Pancreas (tissue), 10 donors: ENCODE data around the gene PVRIG. TPM values are rescaled to one million over a fixed set of nuclear protein-coding genes. Genes with fewer than 3 reads are reported as not detected.
A peak's percentile ranks its signal among the peaks of the same experiment; 100 is the strongest.
"Not testable (repeated sequence)": the region's sequence is repeated elsewhere in the genome, so short reads cannot be mapped to it uniquely, and the experiment has no call there.

ENCODE experiments used
- ATAC-seq, 4 donors: fragments of 200-7000 bp; cut with Tn5 transposase; one replicate each; pipeline versions ENCODE4 v1.8.0 to v1.9.1; 2020; ENCODE audit warnings: mild to moderate bottlenecking in 4 of 4, moderate library complexity in 4 of 4
- DNase-seq, 6 donors: peaks; one replicate each; pipeline ENCODE4 v3.0.0-alpha.2; 2020
- FAIRE-seq: peaks from 2 replicates; lab custom pipeline; 2012; peaks lifted over from hg19 to GRCh38; lab: Jason Lieb, UNC
- H3K27ac ChIP-seq, 4 donors: fragments of 200-600 bp; sonication (generic); 1 replicate in 3 of 4; 2 replicates in 1 of 4; pipeline versions ENCODE4 v1.5.0 to v1.8.0; 2020
- H3K27me3 ChIP-seq, 4 donors: fragments of 200-600 bp; one replicate each; pipeline ENCODE4 v1.8.0; 2021
- H3K36me3 ChIP-seq, 3 donors: fragments of 200-600 bp; sonication (generic) in 1 of 3; one replicate each; pipeline versions ENCODE4 v1.5.0 to v1.8.0; 2020 to 2021
- H3K4me1 ChIP-seq, 3 donors: fragments of 200-600 bp; one replicate each; pipeline ENCODE4 v1.8.0; 2021
- H3K4me3 ChIP-seq, 4 donors: fragments of 200-600 bp; sonication (generic) in 2 of 4; one replicate each; pipeline versions ENCODE4 v1.5.0 to v1.8.0; 2020 to 2021
- H3K9me3 ChIP-seq, 4 donors: fragments of 200-600 bp; one replicate each; pipeline ENCODE4 v1.8.0; 2021
- WGBS, 2 donors: extraction: QIAGEN DNeasy Blood & Tissue Kit; methylation state at CpG; one replicate each; pipeline ENCODE4 v1.1.7; 2013; 5-methylcytosine and 5-hydroxymethylcytosine counted together
- intact Hi-C, 3 donors: fragments of 100-400 bp; cut with DNase I; formaldehyde crosslinking; loops; one replicate each; pipeline versions ENCODE4 v1.11.1 to v1.14.2; 2022
- polyA plus RNA-seq, 2 donors: library from polyadenylated mRNA; stranded (reverse); fragments of 200-250 nt; gene quantifications; one replicate each; pipeline ENCODE4 v1.2.3, GENCODE V29; 2013
- total RNA-seq, 6 donors: library from RNA; stranded (reverse); fragmentation: NEBNext Ultra II Directional in 4 of 6; extraction: Animal tissue kit (Norgen Biotek cat#: 25700) in 4 of 6; gene quantifications; one replicate each; pipeline versions ENCODE4 v1.2.1 to v1.2.4, GENCODE V29; 2021 to 2023
- TF ChIP-seq, protein P1 (sequence below), 4 donors: fragments of 200-600 bp; sonication (generic) in 3 of 4; IDR thresholded peaks; one replicate each; pipeline versions ENCODE4 v1.5.0 to v1.8.0; 2021; ENCODE audit warnings: antibody characterized with exemption in 4 of 4
- donor health status: healthy with polysubstance abuse.
- donor health status: DM: no; HTN: no; CAD: no; lungs with moderate emphysema.
- donor health status: DM: no; HTN: no; CAD: no.
- donor health status: control.
- donor health status: control.
- donor health status: Bipolar disorder and iron deficiency.
- donor health status: DM: yes; HTN: yes; CAD: no.
- donor health status: DM: no; HTN: no; CAD: no.
- donor health status: DM: no; HTN: no; CAD: no.
- donor health status: DM: yes; HTN: yes; CAD: no.

Gene PVRIG
- total and polyA plus RNA-seq, 8 donors, result 0.09 to 0.34 (median 0.22) TPM; not detected in 5

DNA sequence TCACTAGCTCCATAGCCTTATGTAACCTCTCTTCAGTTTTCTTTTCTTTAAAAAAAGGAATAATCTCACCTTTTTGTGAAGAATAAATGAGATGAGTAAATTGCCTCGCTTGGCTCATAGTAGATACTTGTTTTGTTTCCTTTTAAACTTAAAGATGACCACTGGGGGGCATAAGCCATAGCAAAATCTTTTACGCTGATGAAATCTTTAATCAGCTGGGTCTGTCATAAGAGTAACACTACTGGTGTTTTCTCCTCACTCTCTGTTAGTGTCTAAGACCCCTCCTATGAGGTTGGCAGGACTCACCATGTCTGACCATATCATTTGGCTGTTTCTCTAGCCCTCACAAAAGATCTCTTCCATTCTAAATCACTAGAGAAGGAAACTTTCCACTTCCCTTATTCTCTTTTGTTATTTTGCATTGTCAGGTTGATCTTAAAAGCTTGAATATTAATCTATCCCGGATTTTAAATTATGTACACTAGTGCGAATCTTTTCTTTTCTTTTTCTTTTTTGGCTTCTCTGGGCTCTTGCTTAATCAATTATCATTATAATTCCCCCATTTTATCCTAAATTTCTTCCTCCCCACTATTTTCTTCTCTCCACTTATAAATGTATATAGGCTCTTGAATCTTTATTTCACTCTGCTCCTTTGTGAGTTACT, 29.6 kb upstream of the PVRIG start:
- H3K4me3 ChIP-seq, result no peak overlapping the region
- TF ChIP-seq, protein P1, sequence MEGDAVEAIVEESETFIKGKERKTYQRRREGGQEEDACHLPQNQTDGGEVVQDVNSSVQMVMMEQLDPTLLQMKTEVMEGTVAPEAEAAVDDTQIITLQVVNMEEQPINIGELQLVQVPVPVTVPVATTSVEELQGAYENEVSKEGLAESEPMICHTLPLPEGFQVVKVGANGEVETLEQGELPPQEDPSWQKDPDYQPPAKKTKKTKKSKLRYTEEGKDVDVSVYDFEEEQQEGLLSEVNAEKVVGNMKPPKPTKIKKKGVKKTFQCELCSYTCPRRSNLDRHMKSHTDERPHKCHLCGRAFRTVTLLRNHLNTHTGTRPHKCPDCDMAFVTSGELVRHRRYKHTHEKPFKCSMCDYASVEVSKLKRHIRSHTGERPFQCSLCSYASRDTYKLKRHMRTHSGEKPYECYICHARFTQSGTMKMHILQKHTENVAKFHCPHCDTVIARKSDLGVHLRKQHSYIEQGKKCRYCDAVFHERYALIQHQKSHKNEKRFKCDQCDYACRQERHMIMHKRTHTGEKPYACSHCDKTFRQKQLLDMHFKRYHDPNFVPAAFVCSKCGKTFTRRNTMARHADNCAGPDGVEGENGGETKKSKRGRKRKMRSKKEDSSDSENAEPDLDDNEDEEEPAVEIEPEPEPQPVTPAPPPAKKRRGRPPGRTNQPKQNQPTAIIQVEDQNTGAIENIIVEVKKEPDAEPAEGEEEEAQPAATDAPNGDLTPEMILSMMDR (IDR thresholded peaks at IDR 0.05), result no peak
- H3K27ac ChIP-seq, result no peak overlapping the region
- 50 to 57% methylated on average over 4 of the region's 4 CpGs for WGBS, 2 donors
- no peaks in the 10 kb centered on the region for H3K9me3 ChIP-seq
- DNase-seq (no peak), FAIRE-seq (no peak), ATAC-seq (peak in 2 of 4 donors; percentile 56 to 71)
- no peaks in the 10 kb centered on the region for H3K36me3 ChIP-seq
- intact Hi-C loops, result no loop called here
- no peaks in the 10 kb centered on the region for H3K4me1 ChIP-seq
- H3K27me3 ChIP-seq, result no peaks in the 10 kb centered on the region

DNA sequence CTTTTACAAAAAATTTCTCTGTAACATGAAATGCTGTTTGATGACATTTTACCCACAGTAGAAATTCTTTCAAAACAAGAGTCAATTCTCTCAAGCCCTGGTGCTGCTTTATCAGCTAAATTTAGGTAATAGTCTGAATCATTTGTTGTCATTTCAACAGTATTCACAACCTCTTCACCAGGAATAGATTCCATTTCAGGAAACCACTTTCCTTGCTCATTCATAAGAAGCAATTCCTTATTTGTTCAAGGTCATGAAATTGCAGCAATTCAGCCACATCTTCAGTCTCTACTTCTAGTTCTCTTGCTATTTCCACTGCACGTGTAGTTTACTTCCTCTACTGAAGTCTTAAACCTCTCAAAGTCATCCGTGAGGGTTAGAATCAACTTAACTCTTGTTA, 28.0 kb upstream of the PVRIG start:
- H3K4me1 ChIP-seq, result no peaks in the 10 kb centered on the region
- intact Hi-C loops, result no loop called here
- DNase-seq (no peak), FAIRE-seq (no peak), ATAC-seq (no peak)
- no peaks in the 10 kb centered on the region for H3K36me3 ChIP-seq
- WGBS, 2 donors, result 61 to 70% methylated on average over 2 of the region's 2 CpGs
- no peak overlapping the region for H3K4me3 ChIP-seq
- no peaks in the 10 kb centered on the region for H3K9me3 ChIP-seq
- H3K27ac ChIP-seq, result no peak overlapping the region
- TF ChIP-seq, protein P1 (IDR thresholded peaks at IDR 0.05), result no peak
- no peaks in the 10 kb centered on the region for H3K27me3 ChIP-seq

DNA sequence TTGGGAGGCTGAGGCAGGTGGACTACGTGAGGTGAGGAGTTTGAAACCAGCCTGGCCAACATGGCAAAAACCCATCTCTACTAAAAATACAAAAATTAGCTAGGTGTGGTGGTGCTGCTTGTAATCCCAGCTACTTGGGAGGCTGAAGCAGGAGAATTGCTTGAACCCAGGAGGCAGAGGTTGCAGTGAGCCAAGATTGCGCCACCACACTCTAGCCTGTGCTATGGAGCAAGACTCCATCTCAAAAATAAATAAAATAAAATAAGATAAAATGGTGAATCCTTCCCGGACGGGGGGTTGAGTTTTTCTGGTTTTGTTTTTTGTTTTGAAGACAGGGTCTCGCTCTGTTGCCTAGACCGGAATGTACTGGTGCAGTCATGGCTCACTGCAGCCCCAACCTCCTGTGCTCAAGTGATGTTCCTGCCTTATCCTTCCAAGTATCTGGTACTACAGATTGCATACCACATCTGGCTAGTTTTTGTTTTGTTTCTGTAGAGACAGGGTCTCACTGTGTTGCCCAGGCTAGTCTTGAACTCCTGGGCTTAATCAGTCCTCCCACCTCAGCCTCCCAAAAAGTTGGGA, 27.4 kb upstream of the PVRIG start:
- H3K27me3 ChIP-seq, DNase-seq, ATAC-seq, H3K9me3 ChIP-seq, H3K36me3 ChIP-seq, H3K27ac ChIP-seq, H3K4me1 ChIP-seq, FAIRE-seq, H3K4me3 ChIP-seq, intact Hi-C loops: not testable (repeated sequence)
- 82 to 88% methylated on average over 6 of the region's 6 CpGs for WGBS, 2 donors

DNA sequence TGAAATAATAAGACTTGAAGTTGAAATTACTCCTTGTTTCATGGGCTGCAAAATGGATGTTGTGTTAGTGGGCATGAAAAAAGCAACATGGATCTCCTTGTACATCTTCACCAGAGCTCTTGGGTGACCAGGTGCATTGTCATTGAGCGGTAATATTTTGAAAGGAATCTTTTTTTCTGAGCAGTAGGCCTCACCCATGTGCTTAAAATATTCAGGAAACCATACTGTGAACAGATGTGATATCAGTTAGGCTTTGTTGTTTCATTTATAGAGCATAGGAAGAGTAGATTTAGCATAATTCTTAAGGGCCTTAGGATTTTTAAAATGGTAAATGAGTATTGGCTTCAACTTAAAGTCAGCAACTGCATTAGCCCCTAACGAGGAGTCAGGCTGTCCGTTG, 26.8 kb upstream of the PVRIG start:
- no peaks in the 10 kb centered on the region for H3K36me3 ChIP-seq
- WGBS, 2 donors, result 82 to 90% methylated on average over 3 of the region's 3 CpGs
- no peaks in the 10 kb centered on the region for H3K27me3 ChIP-seq
- ATAC-seq (no peak), FAIRE-seq (no peak), DNase-seq (no peak)
- H3K4me1 ChIP-seq, result no peaks in the 10 kb centered on the region
- H3K9me3 ChIP-seq, result no peaks in the 10 kb centered on the region
- no peak overlapping the region for H3K27ac ChIP-seq
- TF ChIP-seq, protein P1 (IDR thresholded peaks at IDR 0.05), result no peak
- H3K4me3 ChIP-seq, result no peak overlapping the region
- intact Hi-C loops, result no loop called here

DNA sequence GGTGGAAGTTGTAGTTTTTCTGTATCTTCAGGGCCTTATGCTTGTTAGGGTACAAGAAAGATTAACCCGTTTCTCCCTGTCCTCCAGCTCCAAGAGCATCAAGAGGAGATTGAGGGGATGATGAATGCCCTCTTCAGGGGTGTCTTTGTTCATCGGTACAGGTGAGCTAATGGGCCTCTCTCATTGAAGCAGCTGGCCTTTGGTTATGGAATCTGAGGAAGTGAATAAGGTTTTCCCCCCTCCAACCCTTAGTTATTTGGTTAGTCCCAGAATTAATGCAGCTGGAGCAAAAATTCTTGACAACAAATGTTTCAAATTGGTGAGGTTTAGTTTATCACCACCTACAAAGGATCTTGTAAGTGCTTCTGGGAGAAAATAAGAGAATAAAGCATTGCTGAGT, 24.5 kb upstream of the PVRIG start:
- Histone ChIP-seq H3K4me1 (no peaks in the 10 kb centered on the region), H3K4me3 (no peak overlapping the region), H3K9me3 (no peaks in the 10 kb centered on the region), H3K36me3 (no peaks in the 10 kb centered on the region), H3K27me3 (no peaks in the 10 kb centered on the region), H3K27ac (no peak overlapping the region)
- ATAC-seq (no peak), DNase-seq (no peak), FAIRE-seq (no peak)
- TF ChIP-seq, protein P1 (IDR thresholded peaks at IDR 0.05), result no peak
- intact Hi-C loops, result no loop called here
- 64 to 66% methylated on average over 2 of the region's 2 CpGs for WGBS, 2 donors

DNA sequence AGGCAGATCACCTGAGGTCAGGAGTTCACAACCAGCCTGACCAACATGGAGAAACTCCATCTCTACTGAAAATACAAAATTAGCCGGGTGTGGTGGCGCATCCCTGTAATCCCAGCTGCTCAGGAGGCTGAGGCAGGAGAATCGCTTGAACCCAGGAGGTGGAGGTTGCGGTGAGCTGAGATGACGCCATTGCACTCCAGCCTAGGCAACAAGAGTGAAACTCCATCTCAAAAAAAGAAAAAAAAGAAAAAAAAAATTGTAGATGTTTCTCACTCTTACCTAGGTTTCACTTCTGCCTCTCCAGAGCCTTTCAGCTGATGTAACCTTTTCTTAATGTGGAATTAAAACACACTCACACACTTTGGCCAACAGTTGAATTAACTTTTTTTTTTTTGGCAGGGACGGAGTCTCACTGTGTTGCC, 23.8 kb upstream of the PVRIG start:
- H3K9me3 ChIP-seq, FAIRE-seq, intact Hi-C loops, DNase-seq, H3K27ac ChIP-seq, ATAC-seq, H3K36me3 ChIP-seq, H3K27me3 ChIP-seq, H3K4me1 ChIP-seq, H3K4me3 ChIP-seq: not testable (repeated sequence)
- 91 to 94% methylated on average over 6 of the region's 6 CpGs for WGBS, 2 donors
